Astrocyte (in vitro differentiated cells and primary cell): ENCODE measurements around the gene C16orf96. TPM values are rescaled to one million over a fixed set of nuclear protein-coding genes. Genes with fewer than 3 reads are reported as not detected.

Experiments
- DNase-seq: peaks from one replicate; pipeline ENCODE4 v3.0.0-alpha.2; 2010; ENCODE audit warnings: low read depth
- FAIRE-seq: peaks from 2 replicates; lab custom pipeline; 2011; peaks lifted over from hg19 to GRCh38; lab: Jason Lieb, UNC
- H2AFZ ChIP-seq: 2 replicates; pipeline ENCODE4 v1.6.0; 2012; ENCODE audit warnings: low read depth, low read length, inconsistent platforms
- H3K27ac ChIP-seq: 2 replicates; pipeline ENCODE4 v1.5.1; 2011; ENCODE audit warnings: low read depth, low read length, inconsistent platforms
- H3K27me3 ChIP-seq: 2 replicates; pipeline ENCODE4 v1.6.0; 2011; ENCODE audit warnings: low read length, inconsistent platforms; ENCODE audit not compliant: insufficient read depth
- H3K36me3 ChIP-seq: 2 replicates; pipeline ENCODE4 v1.5.1; 2011; ENCODE audit warnings: low read length, inconsistent platforms; ENCODE audit not compliant: insufficient read depth
- H3K4me1 ChIP-seq: 2 replicates; pipeline ENCODE4 v1.5.1; 2011; ENCODE audit warnings: low read length, inconsistent platforms; ENCODE audit not compliant: insufficient read depth
- H3K4me2 ChIP-seq: 2 replicates; pipeline ENCODE4 v1.6.0; 2012; ENCODE audit warnings: low read length, inconsistent platforms
- H3K4me3 ChIP-seq: 2 replicates; pipeline ENCODE4 v1.5.1; 2011; ENCODE audit warnings: low read depth, mild to moderate bottlenecking, low read length, inconsistent platforms; ENCODE audit not compliant: insufficient read depth
- H3K79me2 ChIP-seq: 2 replicates; pipeline ENCODE4 v1.6.0; 2012; ENCODE audit warnings: mild to moderate bottlenecking, low read length, inconsistent platforms; ENCODE audit not compliant: insufficient read depth
- H3K9ac ChIP-seq: 2 replicates; pipeline ENCODE4 v1.6.0; 2012; ENCODE audit warnings: mild to moderate bottlenecking, low read length, inconsistent platforms
- H3K9me3 ChIP-seq: 2 replicates; pipeline ENCODE4 v1.5.1; 2012; ENCODE audit warnings: low read depth, mild to moderate bottlenecking, low read length, inconsistent platforms; ENCODE audit not compliant: insufficient read depth
- H4K20me1 ChIP-seq: 2 replicates; pipeline ENCODE4 v1.6.0; 2012; ENCODE audit warnings: low read length, inconsistent platforms; ENCODE audit not compliant: insufficient read depth
- H3K27ac Mint-ChIP-seq: one replicate; pipeline ENCODE4 v1.8.0; 2021; ENCODE audit warnings: mild to moderate bottlenecking, mixed read lengths; ENCODE audit not compliant: unreplicated experiment
- H3K27me3 Mint-ChIP-seq: one replicate; pipeline ENCODE4 v1.8.0; 2021; ENCODE audit warnings: low read depth, mixed read lengths; ENCODE audit not compliant: unreplicated experiment
- H3K36me3 Mint-ChIP-seq: one replicate; pipeline ENCODE4 v1.8.0; 2021; ENCODE audit warnings: low read depth, mixed read lengths; ENCODE audit not compliant: unreplicated experiment
- H3K4me1 Mint-ChIP-seq: one replicate; pipeline ENCODE4 v1.8.0; 2021; ENCODE audit warnings: low read depth, mixed read lengths; ENCODE audit not compliant: unreplicated experiment
- H3K4me3 Mint-ChIP-seq: one replicate; pipeline ENCODE4 v1.8.0; 2021; ENCODE audit warnings: mild to moderate bottlenecking, moderate library complexity, mixed read lengths; ENCODE audit not compliant: unreplicated experiment
- H3K9me3 Mint-ChIP-seq: one replicate; pipeline ENCODE4 v1.8.0; 2021; ENCODE audit warnings: mild to moderate bottlenecking, mixed read lengths; ENCODE audit not compliant: unreplicated experiment
- EZH2 ChIP-seq: IDR thresholded peaks from 2 replicates; pipeline ENCODE4 v1.6.1; 2012; ENCODE audit warnings: mild to moderate bottlenecking, low read length, inconsistent platforms; ENCODE audit not compliant: insufficient read depth
- total RNA-seq: library from RNA; stranded (reverse); gene quantifications from 2 replicates; pipeline ENCODE4 v1.2.1, GENCODE V29; 2021
- TF ChIP-seq, protein P1 (sequence below): IDR thresholded peaks from 2 replicates; pipeline ENCODE4 v1.5.1; 2011; ENCODE audit warnings: low read depth, mild to moderate bottlenecking, inconsistent platforms, low read length, moderate library complexity; ENCODE audit not compliant: insufficient read depth

C16orf96 gene
- total RNA-seq, 1 donor from 2014 or later = 0.20 TPM

DNA sequence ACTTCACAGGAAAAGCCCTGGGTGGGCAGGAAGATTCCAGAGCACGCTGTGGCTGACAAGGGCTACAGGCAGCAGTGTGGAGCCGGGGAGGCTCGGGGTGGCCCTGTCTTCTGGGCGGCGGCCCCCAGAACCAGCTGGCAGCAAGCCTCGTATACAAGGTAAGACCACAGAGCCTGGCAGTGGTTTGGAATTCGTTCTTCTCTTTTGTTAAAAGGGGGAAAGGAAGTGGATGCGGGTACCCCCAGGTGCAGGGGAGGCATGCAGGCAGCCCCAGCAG is 52.5 kb downstream of the C16orf96 start:
- peaks cover 60% of the 10 kb centered on the region for H4K20me1 ChIP-seq
- H3K9me3 Mint-ChIP-seq = no peaks in the 10 kb centered on the region
- H3K36me3 ChIP-seq = no peaks in the 10 kb centered on the region
- H3K4me1 Mint-ChIP-seq = no peaks in the 10 kb centered on the region
- H3K9me3 ChIP-seq = no peaks in the 10 kb centered on the region
- H2AFZ ChIP-seq = no peak overlapping the region
- H3K4me1 ChIP-seq = peaks cover 9% of the 10 kb centered on the region
- no peaks in the 10 kb centered on the region for H3K36me3 Mint-ChIP-seq
- FAIRE-seq = no peak
- H3K27me3 Mint-ChIP-seq = no peaks in the 10 kb centered on the region
- no peak overlapping the region for H3K4me3 ChIP-seq
- H3K79me2 ChIP-seq = peaks cover 37% of the 10 kb centered on the region
- no peak overlapping the region for H3K27ac ChIP-seq
- H3K27me3 ChIP-seq = peaks cover 4% of the 10 kb centered on the region
- no peak for TF ChIP-seq EZH2
- TF ChIP-seq, protein P1, sequence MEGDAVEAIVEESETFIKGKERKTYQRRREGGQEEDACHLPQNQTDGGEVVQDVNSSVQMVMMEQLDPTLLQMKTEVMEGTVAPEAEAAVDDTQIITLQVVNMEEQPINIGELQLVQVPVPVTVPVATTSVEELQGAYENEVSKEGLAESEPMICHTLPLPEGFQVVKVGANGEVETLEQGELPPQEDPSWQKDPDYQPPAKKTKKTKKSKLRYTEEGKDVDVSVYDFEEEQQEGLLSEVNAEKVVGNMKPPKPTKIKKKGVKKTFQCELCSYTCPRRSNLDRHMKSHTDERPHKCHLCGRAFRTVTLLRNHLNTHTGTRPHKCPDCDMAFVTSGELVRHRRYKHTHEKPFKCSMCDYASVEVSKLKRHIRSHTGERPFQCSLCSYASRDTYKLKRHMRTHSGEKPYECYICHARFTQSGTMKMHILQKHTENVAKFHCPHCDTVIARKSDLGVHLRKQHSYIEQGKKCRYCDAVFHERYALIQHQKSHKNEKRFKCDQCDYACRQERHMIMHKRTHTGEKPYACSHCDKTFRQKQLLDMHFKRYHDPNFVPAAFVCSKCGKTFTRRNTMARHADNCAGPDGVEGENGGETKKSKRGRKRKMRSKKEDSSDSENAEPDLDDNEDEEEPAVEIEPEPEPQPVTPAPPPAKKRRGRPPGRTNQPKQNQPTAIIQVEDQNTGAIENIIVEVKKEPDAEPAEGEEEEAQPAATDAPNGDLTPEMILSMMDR = no peak
- H3K4me2 ChIP-seq = no peak overlapping the region
- DNase-seq = no peak
- no peak overlapping the region for H3K9ac ChIP-seq
- H3K27ac Mint-ChIP-seq = no peak overlapping the region
- H3K4me3 Mint-ChIP-seq = no peak overlapping the region

DNA sequence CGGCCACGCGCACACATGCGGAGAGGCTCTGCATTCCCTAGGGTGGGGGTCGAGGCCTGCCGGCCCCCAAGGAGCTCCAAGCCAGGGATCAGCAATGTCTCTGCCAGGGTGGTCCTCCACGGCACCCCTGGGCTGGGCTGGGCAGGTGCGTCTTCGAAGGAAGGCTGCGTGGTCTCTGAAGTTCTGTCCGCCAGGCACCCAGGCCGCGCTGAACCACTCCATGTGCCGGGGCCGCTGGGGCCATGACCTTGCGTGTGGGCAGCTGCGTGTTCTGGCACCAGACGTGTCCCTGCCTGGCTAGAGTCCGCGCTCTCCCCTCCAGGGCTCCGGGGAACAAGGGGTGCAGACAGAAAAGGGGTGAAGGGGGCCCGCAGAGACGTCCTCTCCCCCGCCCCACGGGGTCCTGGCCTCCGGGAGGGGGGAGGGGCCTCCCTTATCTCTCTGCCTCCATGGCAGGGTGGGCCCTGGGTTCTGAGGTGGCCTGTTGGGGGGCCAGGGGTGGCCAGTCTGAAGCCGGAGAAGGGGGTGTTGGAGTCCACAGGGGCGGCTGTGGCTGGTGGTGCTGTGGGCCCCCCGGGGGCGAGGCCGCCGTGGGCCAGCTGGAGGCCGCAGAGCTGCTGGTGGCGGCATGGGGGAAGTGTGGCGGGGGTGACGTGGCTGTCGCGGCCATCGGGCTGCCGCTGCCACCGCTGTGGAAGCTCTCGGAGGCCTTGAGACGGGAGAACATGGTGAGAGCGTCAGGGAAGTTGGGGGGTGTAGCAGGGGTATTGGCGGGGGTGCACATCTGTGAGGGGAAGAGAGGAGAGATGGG is 53.3 kb downstream of the C16orf96 start:
- Histone ChIP-seq H3K79me2 (peaks cover 44% of the 10 kb centered on the region), H2AFZ (no peak overlapping the region), H3K36me3 (no peaks in the 10 kb centered on the region), H3K27me3 (no peaks in the 10 kb centered on the region), H3K27ac (no peak overlapping the region), H3K9me3 (no peaks in the 10 kb centered on the region), H3K4me3 (no peak overlapping the region), H4K20me1 (peaks cover 64% of the 10 kb centered on the region), H3K9ac (no peak overlapping the region), H3K4me2 (no peak overlapping the region), H3K4me1 (peaks cover 12% of the 10 kb centered on the region)
- FAIRE-seq (no peak), DNase-seq (no peak)
- TF ChIP-seq, protein P1 = no peak
- TF ChIP-seq EZH2 = no peak
- H3K4me3 Mint-ChIP-seq = no peak overlapping the region
- H3K27me3 Mint-ChIP-seq = no peaks in the 10 kb centered on the region
- no peaks in the 10 kb centered on the region for H3K36me3 Mint-ChIP-seq
- H3K4me1 Mint-ChIP-seq = no peaks in the 10 kb centered on the region
- no peak overlapping the region for H3K27ac Mint-ChIP-seq
- no peaks in the 10 kb centered on the region for H3K9me3 Mint-ChIP-seq
